AG04450 (cell line): ENCODE data around the gene ARMC8. TPM values are rescaled to one million over a fixed set of nuclear protein-coding genes. Genes with fewer than 3 reads are reported as not detected.

Source experiments
- CTCF ChIA-PET: fragments of 300-600, 350-600 bp; formaldehyde crosslinking; extraction: SDS; loops from one replicate; lab custom pipeline; 2022; ENCODE audit warnings: antibody characterized with exemption, inconsistent platforms; lab: Charles Lee
- POLR2A ChIA-PET: fragments of 350-600 bp; formaldehyde crosslinking; extraction: SDS; loops from one replicate; lab custom pipeline; 2021; ENCODE audit warnings: antibody characterized with exemption, inconsistent platforms; lab: Yijun Ruan, JAX
- DNase-seq: peaks from one replicate; pipeline ENCODE4 v3.0.0-alpha.2; 2011; ENCODE audit warnings: low read depth, low spot score
- H3K27ac ChIP-seq: one replicate; pipeline ENCODE4 v1.5.1; 2012; ENCODE audit warnings: low read depth, low read length, control low read depth
- H3K27me3 ChIP-seq: one replicate; pipeline ENCODE4 v1.6.0; 2012; ENCODE audit warnings: low read length; ENCODE audit not compliant: control insufficient read depth, insufficient read depth
- H3K4me3 ChIP-seq: 2 replicates; pipeline ENCODE4 v1.5.1; 2011; ENCODE audit warnings: mild to moderate bottlenecking, low read depth, low read length, control low read depth
- H3K9me3 ChIP-seq: 2 replicates; pipeline ENCODE4 v1.5.1; 2012; ENCODE audit warnings: low read length; ENCODE audit not compliant: control insufficient read depth, insufficient read depth
- CTCF ChIP-seq: IDR thresholded peaks from 2 replicates; pipeline ENCODE4 v1.5.1; 2011; ENCODE audit warnings: low read depth, low read length, control low read depth, inconsistent platforms
- polyA plus RNA-seq: library from polyadenylated mRNA; depleted of rRNA; stranded (reverse); fragments of >200 nt; gene quantifications from 2 replicates; pipeline ENCODE4 v1.2.3, GENCODE V29; 2011

ARMC8 gene
- polyA plus RNA-seq, 1 experiment: 61.2 TPM

GRCh38 chr3:138196023-138196422 lies 8.9 kb downstream of the ARMC8 start:
- H3K27ac ChIP-seq: no peak overlapping the region
- H3K27me3 ChIP-seq: no peaks in the 10 kb centered on the region
- H3K4me3 ChIP-seq: no peak overlapping the region
- H3K9me3 ChIP-seq: no peaks in the 10 kb centered on the region
- no peak for TF ChIP-seq CTCF
- ChIA-PET POLR2A (no interaction called here), CTCF (interaction anchor here (0.5 to 1.5 kb wide), 3 partner anchors 9 to 359 kb away, joined by 3 to 4 read pairs (median 3); partner anchors contain the start of gene ARMC8)
- no peak for DNase-seq

- DNase-seq: no peak
- Histone ChIP-seq H3K9me3 (no peaks in the 10 kb centered on the region), H3K27ac (no peak overlapping the region), H3K4me3 (no peak overlapping the region), H3K27me3 (no peaks in the 10 kb centered on the region)
- ChIA-PET POLR2A (interaction anchor here (1.1 kb wide), 1 partner anchor 10 kb away, joined by 5 read pairs; the partner anchor contains the start of gene ARMC8), CTCF (interaction anchor here (1.5 kb wide), 1 partner anchor 73 kb away, joined by 4 read pairs; no protein-coding TSS in a partner anchor)
- no peak for TF ChIP-seq CTCF
Observed at GRCh38 chr3:138197058-138197457, 10.0 kb downstream of the ARMC8 start.

- POLR2A ChIA-PET: interaction anchor here (1.1 kb wide), 1 partner anchor 10 kb away, joined by 5 read pairs; the partner anchor contains the start of gene ARMC8
- DNase-seq: no peak
- H3K27me3 ChIP-seq: no peaks in the 10 kb centered on the region
- no peak for TF ChIP-seq CTCF
- no peaks in the 10 kb centered on the region for H3K9me3 ChIP-seq
- CTCF ChIA-PET: no interaction called here
- no peak overlapping the region for H3K4me3 ChIP-seq
- no peak overlapping the region for H3K27ac ChIP-seq
Observed at GRCh38 chr3:138197524-138197923, 10.4 kb downstream of the ARMC8 start.

GRCh38 chr3:138199851-138200250 lies 12.8 kb downstream of the ARMC8 start:
- TF ChIP-seq CTCF: no peak
- DNase-seq: no peak
- no peaks in the 10 kb centered on the region for H3K27me3 ChIP-seq
- POLR2A ChIA-PET: no interaction called here
- H3K9me3 ChIP-seq: no peaks in the 10 kb centered on the region
- no peak overlapping the region for H3K4me3 ChIP-seq
- CTCF ChIA-PET: no interaction called here
- H3K27ac ChIP-seq: no peak overlapping the region

GRCh38 chr3:138200424-138200823 lies 13.3 kb downstream of the ARMC8 start:
- no peak overlapping the region for H3K27ac ChIP-seq
- DNase-seq: no peak
- ChIA-PET POLR2A (no interaction called here), CTCF (no interaction called here)
- no peak for TF ChIP-seq CTCF
- H3K9me3 ChIP-seq: no peaks in the 10 kb centered on the region
- H3K27me3 ChIP-seq: no peaks in the 10 kb centered on the region
- no peak overlapping the region for H3K4me3 ChIP-seq
